Measurements from ENCODE around the gene BNC2. TPM values are rescaled to one million over a fixed set of nuclear protein-coding genes. Genes with fewer than 3 reads are reported as not detected.

Gene BNC2
- total RNA-seq, 2 experiments from 2014 or later, result not detected

DNA sequence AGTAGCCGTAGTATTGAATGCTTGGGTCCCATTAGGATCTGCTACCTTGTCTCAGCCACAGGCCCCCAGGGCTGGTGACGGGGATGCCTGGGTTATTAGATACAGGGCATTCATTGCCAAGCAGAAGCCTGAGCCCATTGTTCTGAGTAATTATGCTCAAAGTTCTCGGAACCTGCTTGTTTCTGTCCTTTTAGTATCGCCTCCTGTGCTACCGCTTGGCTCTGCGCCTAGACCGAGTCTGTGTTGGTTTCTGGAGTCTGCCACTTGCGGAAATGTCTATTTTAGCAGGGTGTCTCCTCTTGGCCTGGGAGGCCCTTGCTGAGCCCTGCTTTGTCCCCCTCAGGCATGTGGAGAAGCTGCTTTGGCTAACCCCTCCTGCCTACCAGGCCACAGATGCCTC, 506.1 kb downstream of the BNC2 start:
- H2AFZ ChIP-seq (ENCODE audit: low read length), result no peak overlapping the region
- DNase-seq (ENCODE audit: low spot score), result no peak
- no peak overlapping the region for H3K4me2 ChIP-seq (ENCODE audit: low read length)
- H3K36me3 ChIP-seq (ENCODE audit: insufficient read depth, low read length), result no peaks in the 10 kb centered on the region
- H3K4me3 ChIP-seq (ENCODE audit: low read depth, low read length, poor library complexity, severe bottlenecking), result no peak overlapping the region
- H3K9me3 ChIP-seq (ENCODE audit: low read length), result no peaks in the 10 kb centered on the region
- H3K27ac ChIP-seq (ENCODE audit: low read depth, low read length, poor library complexity, severe bottlenecking), result no peak overlapping the region
- no peaks in the 10 kb centered on the region for H3K9me2 ChIP-seq (ENCODE audit: insufficient read depth, low read length)
- CTCF ChIA-PET (ENCODE audit: unreplicated experiment), result no interaction called here
- H4K20me1 ChIP-seq (ENCODE audit: insufficient read depth, low read length), result no peaks in the 10 kb centered on the region
- no peaks in the 10 kb centered on the region for H3K79me2 ChIP-seq (ENCODE audit: insufficient read depth, low read depth, low read length)
- intact Hi-C loops (cut with micrococcal nuclease; ENCODE audit: unreplicated experiment), result no loop called here
- H3K4me1 ChIP-seq (ENCODE audit: insufficient read depth, low read length, poor library complexity, severe bottlenecking), result no peaks in the 10 kb centered on the region
- POLR2A ChIA-PET, result no interaction called here
- no TSS peak for BruUV-seq (replicated peaks)
- TF ChIP-seq EZH2phosphoT487 (IDR thresholded peaks at IDR 0.05; ENCODE audit: borderline replicate concordance, low read depth, low read length) (no peak), CTCF (conservative IDR thresholded peaks at IDR 0.05; ENCODE audit: low read length) (no peak)

DNA sequence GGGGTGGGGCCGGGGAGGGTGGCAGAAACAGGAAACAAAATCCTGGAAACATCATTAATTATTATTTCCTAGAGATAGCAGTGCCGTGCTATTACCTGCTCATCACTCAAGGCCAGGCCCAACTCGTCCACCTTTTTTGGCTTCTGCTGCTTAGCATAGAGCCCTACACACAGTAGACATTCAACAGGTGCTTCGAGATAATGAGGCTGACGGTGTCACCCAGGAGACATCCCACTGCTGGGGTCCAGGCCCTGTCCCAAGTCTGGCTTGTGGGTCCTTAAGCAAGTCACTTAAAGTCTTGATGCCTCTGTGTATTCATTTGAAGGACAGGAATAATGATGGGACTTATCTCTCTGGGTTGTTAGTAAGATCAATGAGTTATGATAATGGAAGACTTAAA, 506.6 kb downstream of the BNC2 start:
- Histone ChIP-seq H3K4me3 (ENCODE audit: low read depth, low read length, poor library complexity, severe bottlenecking) (no peak overlapping the region), H3K36me3 (ENCODE audit: insufficient read depth, low read length) (no peaks in the 10 kb centered on the region), H2AFZ (ENCODE audit: low read length) (no peak overlapping the region), H3K79me2 (ENCODE audit: insufficient read depth, low read depth, low read length) (no peaks in the 10 kb centered on the region), H3K4me2 (ENCODE audit: low read length) (no peak overlapping the region), H3K9me3 (ENCODE audit: low read length) (no peaks in the 10 kb centered on the region), H3K9me2 (ENCODE audit: insufficient read depth, low read length) (no peaks in the 10 kb centered on the region), H4K20me1 (ENCODE audit: insufficient read depth, low read length) (no peaks in the 10 kb centered on the region), H3K27ac (ENCODE audit: low read depth, low read length, poor library complexity, severe bottlenecking) (no peak overlapping the region), H3K4me1 (ENCODE audit: insufficient read depth, low read length, poor library complexity, severe bottlenecking) (no peaks in the 10 kb centered on the region)
- intact Hi-C loops (cut with micrococcal nuclease; ENCODE audit: unreplicated experiment), result no loop called here
- no TSS peak for BruUV-seq (replicated peaks)
- no peak for TF ChIP-seq CTCF (conservative IDR thresholded peaks at IDR 0.05; ENCODE audit: low read length)
- TF ChIP-seq EZH2phosphoT487 (IDR thresholded peaks at IDR 0.05; ENCODE audit: borderline replicate concordance, low read depth, low read length), result no peak
- no peak for DNase-seq (ENCODE audit: low spot score)
- ChIA-PET POLR2A (no interaction called here), CTCF (ENCODE audit: unreplicated experiment) (no interaction called here)

DNA sequence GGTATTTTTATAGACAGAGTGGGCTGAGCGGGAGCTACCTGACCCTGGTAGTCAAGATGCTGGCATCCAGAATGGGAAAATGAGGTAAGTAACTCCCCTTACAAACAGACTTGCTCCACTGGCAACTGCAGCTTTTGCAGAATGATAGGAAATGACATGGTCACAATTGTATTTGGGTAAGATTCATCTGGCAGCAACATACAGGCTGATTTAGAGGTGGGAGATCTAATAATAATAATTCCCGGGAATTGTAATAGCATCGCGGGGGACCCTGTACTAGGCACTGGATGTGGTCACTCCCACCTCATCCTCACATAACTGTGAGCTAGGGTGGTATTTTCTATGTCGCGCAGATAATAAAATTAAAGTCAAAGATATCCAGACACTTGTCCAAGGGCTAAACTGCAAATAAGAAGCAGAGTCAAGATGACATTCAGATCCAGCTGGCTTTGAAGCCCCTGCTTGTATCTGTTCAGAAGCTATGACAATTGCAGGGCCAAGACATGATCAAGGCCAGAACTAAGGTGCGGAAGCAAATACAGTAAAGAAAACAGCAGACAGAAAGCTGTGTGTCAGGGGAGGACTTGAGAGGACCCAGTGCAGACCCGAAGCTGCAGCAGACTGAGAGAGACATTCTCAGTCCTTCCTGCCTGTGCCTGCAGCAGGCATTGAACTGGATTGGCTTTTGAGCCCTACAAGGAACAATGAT, 507.2 kb downstream of the BNC2 start:
- H4K20me1 ChIP-seq (ENCODE audit: insufficient read depth, low read length), result no peaks in the 10 kb centered on the region
- POLR2A ChIA-PET, result no interaction called here
- no TSS peak for BruUV-seq (replicated peaks)
- H3K79me2 ChIP-seq (ENCODE audit: insufficient read depth, low read depth, low read length), result no peaks in the 10 kb centered on the region
- no peaks in the 10 kb centered on the region for H3K9me2 ChIP-seq (ENCODE audit: insufficient read depth, low read length)
- TF ChIP-seq CTCF (conservative IDR thresholded peaks at IDR 0.05; ENCODE audit: low read length) (no peak), EZH2phosphoT487 (IDR thresholded peaks at IDR 0.05; ENCODE audit: borderline replicate concordance, low read depth, low read length) (no peak)
- no peaks in the 10 kb centered on the region for H3K36me3 ChIP-seq (ENCODE audit: insufficient read depth, low read length)
- intact Hi-C loops (cut with micrococcal nuclease; ENCODE audit: unreplicated experiment), result no loop called here
- H3K4me1 ChIP-seq (ENCODE audit: insufficient read depth, low read length, poor library complexity, severe bottlenecking), result no peaks in the 10 kb centered on the region
- DNase-seq (ENCODE audit: low spot score), result no peak
- CTCF ChIA-PET (ENCODE audit: unreplicated experiment), result no interaction called here
- no peak overlapping the region for H3K4me2 ChIP-seq (ENCODE audit: low read length)
- H2AFZ ChIP-seq (ENCODE audit: low read length), result no peak overlapping the region
- H3K4me3 ChIP-seq (ENCODE audit: low read depth, low read length, poor library complexity, severe bottlenecking), result no peak overlapping the region
- H3K27ac ChIP-seq (ENCODE audit: low read depth, low read length, poor library complexity, severe bottlenecking), result no peak overlapping the region
- no peaks in the 10 kb centered on the region for H3K9me3 ChIP-seq (ENCODE audit: low read length)

Data from OCI-LY7 (cell line).